K562 treated with DMSO at 1 percent for 12 hours (cell line): ENCODE measurements around the gene RAD51. TPM values are rescaled to one million over a fixed set of nuclear protein-coding genes. Genes with fewer than 3 reads are reported as not detected.

Experiments
- total RNA-seq: library from RNA; unstranded; fragments of 300-600 nt; gene quantifications from 2 replicates; pipeline ENCODE4 v1.2.3, GENCODE V29; 2022; ENCODE audit not compliant: insufficient read depth

Gene RAD51
- total RNA-seq: 35.0 and 55.7 TPM in 2 replicates

DNA sequence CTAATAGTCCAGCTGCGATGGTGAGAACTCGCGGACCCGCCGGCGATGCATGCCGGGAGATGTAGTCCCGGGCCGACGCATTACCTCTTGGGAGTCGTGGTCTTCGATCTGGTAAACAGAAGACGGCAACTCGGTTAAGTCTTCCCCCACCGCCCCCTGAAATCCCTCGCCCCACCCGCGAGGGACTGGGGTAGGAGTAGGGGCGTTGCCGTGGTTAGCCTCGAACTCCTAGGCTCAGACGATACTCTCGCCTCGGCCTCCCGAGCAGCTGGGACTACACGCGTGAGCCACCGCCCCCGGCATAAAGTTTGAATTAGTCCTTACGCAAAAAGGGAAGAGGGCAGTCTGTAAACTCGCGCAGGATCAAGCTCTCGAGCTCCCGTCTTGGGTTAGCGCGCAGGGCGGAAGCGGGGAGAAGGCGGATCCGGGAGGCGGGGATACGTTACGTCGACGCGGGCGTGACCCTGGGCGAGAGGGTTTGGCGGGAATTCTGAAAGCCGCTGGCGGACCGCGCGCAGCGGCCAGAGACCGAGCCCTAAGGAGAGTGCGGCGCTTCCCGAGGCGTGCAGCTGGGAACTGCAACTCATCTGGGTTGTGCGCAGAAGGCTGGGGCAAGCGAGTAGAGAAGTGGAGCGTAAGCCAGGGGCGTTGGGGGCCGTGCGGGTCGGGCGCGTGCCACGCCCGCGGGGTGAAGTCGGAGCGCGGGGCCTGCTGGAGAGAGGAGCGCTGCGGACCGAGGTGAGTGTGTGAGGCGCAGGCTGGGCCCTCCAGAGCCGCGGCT is at the start of gene RAD51:
RAD51 (plus strand) TSS at position 487 of the 781 bp plus-strand sequence. CDS start 3,585 bp downstream, outside the sequence.

GRCh38 chr15:40754883-40755811 is 60.2 kb downstream of the RAD51 start, which contains the start of gene RMDN3:
Gene RMDN3, minus strand, starts transcription at chr15:40755254. Its CDS starts 471 bp downstream, at chr15:40754783.

DNA sequence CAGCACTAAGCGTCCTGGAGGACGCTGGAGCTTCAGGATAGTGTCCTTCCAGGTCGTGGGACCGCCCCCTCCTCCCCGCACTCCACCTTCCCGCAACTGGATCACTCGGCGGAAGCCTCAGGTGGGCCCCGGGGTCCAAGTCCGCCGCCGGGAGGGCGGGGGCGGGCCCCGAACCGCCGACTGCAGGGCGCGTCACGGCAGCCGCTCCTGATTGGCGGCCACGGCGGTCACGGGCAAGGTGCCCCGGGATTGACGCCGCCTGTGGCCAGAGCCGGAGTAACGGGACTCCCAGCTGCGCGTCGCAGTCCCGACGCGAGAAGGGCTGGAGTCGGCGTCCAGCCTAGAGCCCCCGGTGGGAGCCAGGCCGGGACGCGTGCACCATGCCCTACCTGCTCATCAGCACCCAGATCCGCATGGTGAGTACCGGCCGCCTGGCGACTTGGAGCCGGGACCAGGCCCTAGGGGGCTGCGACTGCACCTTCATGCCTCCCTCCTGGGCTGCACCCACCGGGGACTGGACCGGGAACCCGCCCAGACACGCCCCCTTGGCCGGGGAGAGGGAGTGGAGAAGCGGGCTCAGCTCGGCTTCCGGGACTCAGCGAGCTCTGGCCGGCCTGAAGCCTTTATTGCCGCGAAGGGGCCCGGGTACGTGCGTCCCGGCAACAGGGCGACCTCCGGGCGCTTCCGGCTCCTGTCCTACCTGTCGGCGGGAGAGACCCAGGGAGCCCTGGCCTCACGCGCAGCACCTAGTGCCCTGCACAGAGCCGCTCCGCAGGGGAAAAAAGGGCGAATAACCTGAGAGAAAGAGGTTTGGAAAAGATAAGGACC is 69.0 kb downstream of the RAD51 start, which contains the start of gene GCHFR:
GCHFR (plus strand) TSS at position 268 of the 828 bp plus-strand sequence; CDS start at position 381, 113 bp downstream.

GRCh38 chr15:40769274-40770146 is 74.5 kb downstream of the RAD51 start, which contains the start of gene C15orf62:
Gene C15orf62, plus strand, starts transcription at chr15:40769980. Its CDS starts 516 bp downstream, at chr15:40770496.

Other genes starting within 250 kb of the RAD51 start
- 10.8 and 15.0 TPM in 2 replicates for gene CHST14, start 224.2 kb upstream of the RAD51 start, total RNA-seq
- gene CCDC32, start 130.1 kb upstream of the RAD51 start, total RNA-seq: 22.0 and 29.8 TPM in 2 replicates
- 9.7 and 11.1 TPM in 2 replicates for gene RPUSD2, start 125.9 kb upstream of the RAD51 start, total RNA-seq
- 10.6 and 42.9 TPM in 2 replicates for gene KNL1, start 100.9 kb upstream of the RAD51 start, total RNA-seq
- 32.0 and 38.7 TPM in 2 replicates for gene RMDN3, start 60.1 kb downstream of the RAD51 start, total RNA-seq
- gene GCHFR, start 68.9 kb downstream of the RAD51 start, total RNA-seq: 100 and 135 TPM in 2 replicates
- gene C15orf62, start 74.8 kb downstream of the RAD51 start, total RNA-seq: 3.7 and 6.8 TPM in 2 replicates
- gene ZFYVE19, start 111.9 kb downstream of the RAD51 start, total RNA-seq: 42.3 and 55.5 TPM in 2 replicates
- gene DNAJC17, start 112.3 kb downstream of the RAD51 start, total RNA-seq: 10.8 and 14.9 TPM in 2 replicates
- gene PPP1R14D, start 133.5 kb downstream of the RAD51 start, total RNA-seq: not detected in 2 replicates
- 5.1 and 9.3 TPM in 2 replicates for gene SPINT1, start 148.9 kb downstream of the RAD51 start, total RNA-seq
- 1.2 and 1.6 TPM in 2 replicates for gene RHOV, start 179.1 kb downstream of the RAD51 start, total RNA-seq
- 29.8 and 37.0 TPM in 2 replicates for gene VPS18, start 199.3 kb downstream of the RAD51 start, total RNA-seq
- 0.38 and 1.3 TPM in 2 replicates for gene DLL4, start 234.2 kb downstream of the RAD51 start, total RNA-seq